HG03159 (cell line): ENCODE results near the gene CACNA2D4.
"Not testable (repeated sequence)": the region's sequence is repeated elsewhere in the genome, so short reads cannot be mapped to it uniquely, and the experiment has no call there.

Experiments used
- ATAC-seq: cut with Tn5 transposase; IDR thresholded peaks from one replicate; pipeline ENCODE4 v1.9.1; 2021; ENCODE audit warnings: mild to moderate bottlenecking, moderate library complexity; ENCODE audit not compliant: unreplicated experiment

CACNA2D4 gene

GRCh38 chr12:1918081-1918883 lies at the start of gene CACNA2D4:
Gene CACNA2D4 (minus strand): TSS chr12:1918652. CDS start chr12:1918473, 179 bp downstream.
- no peak for ATAC-seq

DNA sequence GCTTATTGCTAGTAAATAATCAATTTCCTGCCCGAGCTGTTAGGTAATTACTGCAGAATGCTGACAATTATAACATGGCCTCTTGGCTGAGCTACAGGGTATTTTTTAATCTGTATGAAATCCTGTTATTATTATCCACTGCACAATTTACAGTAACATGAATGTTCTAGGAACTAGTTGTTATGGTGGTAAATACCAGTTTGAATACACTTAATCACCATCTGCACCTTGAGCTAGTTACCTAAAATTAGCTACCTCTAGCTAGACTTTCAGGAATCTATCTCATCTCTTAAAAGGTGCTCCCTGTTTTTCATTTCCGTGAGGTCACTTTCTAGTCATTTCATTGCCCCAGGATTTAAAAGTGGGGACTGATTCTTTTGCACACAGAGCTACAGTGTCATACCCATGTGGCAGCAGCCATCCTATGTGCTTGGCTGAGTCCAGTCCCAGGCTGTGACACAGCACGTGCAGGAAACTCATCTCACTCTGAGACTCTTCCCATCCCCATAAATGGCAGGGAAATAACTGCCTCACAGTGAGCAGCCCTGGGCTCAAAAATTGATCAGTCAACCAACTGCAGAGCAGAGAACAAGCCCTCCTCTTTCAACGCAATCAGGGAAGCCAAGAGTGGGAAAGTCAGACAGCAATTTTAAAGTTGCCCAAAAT lies 48.2 kb upstream of the CACNA2D4 start:
- no peak for ATAC-seq

GRCh38 chr12:1965916-1966315 lies 47.5 kb upstream of the CACNA2D4 start:
- ATAC-seq: no peak

DNA sequence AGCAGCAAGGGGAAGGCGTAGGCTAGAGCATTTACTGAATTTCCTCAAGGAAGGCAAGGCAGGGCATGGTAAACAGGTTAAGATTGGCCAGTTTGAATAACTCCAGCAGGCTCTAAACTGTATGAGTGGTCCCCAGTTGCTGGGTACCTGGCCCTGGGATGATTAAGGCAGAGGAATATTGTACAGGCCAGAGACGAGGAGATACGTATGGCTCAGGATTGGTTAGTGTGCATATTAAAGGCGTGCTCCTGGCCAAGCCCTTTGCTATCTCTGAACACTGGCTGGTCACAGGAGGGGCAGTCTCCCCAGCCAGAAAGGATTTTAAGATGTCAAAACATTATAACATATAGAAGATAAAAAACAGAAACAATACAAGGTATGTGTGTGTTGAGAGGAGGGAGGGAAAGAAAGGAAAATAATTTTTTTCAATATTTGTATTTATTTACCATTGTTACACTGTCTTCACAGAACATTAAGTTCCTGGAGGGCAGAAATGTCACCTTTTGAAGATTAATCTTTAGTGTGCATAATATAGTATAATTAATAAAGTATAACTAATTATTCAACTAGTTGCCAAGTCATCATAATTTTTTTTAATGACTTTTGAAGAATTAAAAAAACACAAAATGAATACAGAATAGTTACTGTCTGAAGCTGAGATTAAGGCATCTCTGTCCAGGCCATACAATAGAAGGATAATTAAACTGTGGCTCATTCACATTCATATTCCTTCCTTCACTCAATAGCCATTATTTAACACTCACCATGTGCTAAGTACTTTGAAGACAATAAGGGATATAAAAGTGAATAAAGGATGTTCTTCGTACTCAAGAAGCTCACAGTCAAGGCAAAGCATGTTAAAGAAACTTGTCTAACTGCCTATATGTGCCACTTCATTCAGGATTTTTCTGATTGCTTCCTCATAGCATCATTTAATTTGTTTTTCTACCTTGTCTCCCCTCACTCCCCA lies 43.9 kb upstream of the CACNA2D4 start:
- ATAC-seq: no peak

DNA sequence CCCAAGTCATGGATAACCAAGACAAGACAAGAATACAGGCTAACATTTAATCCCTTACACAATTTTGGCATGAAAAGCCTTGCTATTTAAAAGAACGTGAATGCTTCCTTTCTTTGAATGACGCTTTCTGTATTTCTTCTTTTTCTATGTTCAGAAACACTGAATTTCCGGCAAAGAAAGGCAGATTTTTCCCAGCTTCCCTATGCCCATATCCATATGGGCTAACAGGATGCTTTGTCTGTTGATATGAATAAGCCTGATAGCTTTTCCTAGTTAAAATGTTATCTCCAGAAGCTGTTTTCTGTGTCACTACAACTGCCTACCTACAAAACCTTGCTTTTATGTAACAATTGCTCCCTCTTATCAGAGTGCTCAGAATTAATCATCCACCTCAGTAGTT lies 38.3 kb upstream of the CACNA2D4 start:
- no peak for ATAC-seq

GRCh38 chr12:1949771-1950470 lies 31.5 kb upstream of the CACNA2D4 start:
- ATAC-seq: no peak

DNA sequence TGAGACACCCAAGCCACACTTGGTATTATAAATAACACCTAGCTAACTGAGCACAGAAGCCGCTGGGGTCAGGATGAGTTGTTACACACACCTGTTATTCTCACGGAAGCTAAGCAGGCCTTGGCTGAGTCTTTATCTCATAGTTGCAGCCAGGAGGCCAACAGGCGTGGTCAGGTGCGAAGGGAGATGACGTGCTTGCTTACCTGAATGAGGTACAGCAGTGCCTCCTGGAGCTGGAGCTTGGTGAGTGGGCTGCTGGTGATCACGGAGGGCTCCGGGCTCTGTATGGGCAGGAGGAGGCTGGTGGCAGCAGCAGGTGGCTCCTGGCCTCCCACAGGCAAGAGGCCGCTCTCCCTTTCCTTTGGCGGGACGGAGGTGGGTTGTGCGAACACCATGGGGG lies 30.4 kb upstream of the CACNA2D4 start:
- ATAC-seq: no peak

- no peak for ATAC-seq
These were observed 28.6 kb upstream of the CACNA2D4 start for GRCh38 chr12:1947081-1947480.

GRCh38 chr12:1946296-1946695 lies 27.8 kb upstream of the CACNA2D4 start:
- ATAC-seq: no peak

DNA sequence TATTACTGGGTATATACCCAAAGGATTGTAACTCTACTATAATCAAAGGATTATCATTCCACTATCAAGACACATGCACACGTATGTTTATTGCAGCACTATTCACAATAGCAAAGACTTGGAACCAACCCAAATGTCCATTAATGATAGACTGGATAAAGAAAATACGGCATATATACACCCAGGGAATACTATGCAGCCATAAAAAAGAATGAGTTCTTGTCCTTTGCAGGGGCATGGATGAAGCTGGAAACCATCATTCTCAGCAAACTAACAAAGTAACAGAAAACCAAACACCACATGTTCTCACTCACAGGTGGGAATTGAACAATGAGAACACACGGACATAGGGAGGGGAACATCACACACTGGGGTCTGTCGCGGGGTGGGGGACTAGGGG lies 27.1 kb upstream of the CACNA2D4 start:
- ATAC-seq: not testable (repeated sequence)

DNA sequence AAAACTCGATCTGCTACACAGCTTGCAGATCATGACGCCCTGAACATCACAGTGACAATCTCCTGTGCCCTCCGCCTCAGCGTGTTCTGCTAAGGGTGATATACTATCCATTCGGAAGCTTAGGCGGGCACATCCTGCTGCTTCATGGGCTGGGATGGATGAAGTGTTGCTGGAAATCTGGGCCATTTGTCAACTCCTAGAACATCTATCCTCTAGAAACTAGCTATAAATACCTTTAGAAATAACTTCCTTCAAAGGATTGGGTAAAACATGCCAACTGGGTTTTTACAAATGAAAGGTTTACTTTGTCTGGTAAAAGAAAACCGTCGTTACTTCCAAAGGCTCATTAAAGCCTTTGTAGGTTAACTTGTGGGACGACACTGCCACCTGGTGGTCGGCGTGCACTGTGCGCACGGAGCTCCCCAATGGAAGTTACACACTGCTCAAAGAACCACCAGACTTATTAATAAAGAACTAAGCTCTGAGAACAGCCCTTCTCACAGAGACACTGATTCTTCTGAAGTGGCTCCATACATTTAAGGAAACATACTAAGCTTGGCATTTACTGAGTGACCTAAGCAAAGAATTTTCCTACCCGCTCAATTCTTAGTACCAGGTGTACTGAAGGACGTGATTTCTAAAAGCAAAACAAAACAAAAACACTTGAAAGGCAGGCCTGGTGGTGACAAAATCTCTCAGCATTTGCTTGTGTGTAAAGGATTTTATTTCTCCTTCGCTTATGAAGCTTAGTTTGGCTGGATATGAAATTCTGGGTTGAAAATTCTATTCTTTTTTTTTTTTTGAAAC lies 21.6 kb upstream of the CACNA2D4 start:
- ATAC-seq: no peak

- ATAC-seq: no peak
These were observed 20.9 kb upstream of the CACNA2D4 start for GRCh38 chr12:1939331-1939730.

- ATAC-seq: no peak
These were observed 19.2 kb upstream of the CACNA2D4 start for GRCh38 chr12:1937481-1938224.

DNA sequence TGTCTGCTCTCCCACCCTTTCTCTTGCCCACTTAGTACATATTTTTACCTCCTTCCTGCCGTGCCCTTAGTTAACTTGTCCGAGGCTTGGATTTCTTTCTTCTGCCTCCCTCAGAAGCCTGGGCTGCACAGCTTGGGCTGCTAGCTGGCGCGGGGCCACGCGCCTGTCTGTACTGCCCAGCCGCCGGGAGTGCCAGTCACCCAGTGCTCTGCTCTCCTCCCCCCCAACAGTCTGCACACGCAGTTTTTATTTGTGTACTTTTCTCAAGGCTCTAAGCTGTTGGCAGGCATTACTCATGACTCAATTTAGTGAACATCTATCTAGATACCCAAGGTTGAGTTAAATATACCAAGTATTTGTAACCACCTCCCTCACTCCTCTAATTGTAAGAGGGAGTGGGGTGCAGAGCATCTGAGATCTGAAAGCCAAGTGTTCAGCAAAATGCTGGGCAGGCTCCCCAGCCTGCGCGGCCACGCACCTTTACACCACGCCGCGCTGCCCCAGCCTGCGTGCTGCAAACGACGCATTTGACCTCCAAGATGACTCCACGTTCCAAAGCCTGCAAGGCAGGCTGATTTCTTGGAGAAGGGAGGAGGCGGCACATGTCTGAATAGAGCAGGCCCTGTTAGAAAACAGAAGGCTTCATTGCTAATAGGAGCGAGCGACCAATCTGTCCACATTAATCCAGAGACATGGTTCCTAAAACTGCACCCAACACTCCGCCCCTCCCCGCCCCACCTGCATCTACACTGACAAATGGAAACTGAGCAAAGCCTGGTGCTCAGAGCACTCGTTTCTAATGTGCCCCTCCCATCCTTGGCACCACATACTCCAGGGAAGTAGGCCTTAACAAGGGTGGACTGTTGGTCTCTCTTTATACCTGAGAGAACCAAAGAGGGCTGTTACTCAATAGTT lies 18.2 kb upstream of the CACNA2D4 start:
- no peak for ATAC-seq

- no peak for ATAC-seq
These were observed 17.4 kb upstream of the CACNA2D4 start for GRCh38 chr12:1935700-1936378.

GRCh38 chr12:1935242-1935641 lies 16.8 kb upstream of the CACNA2D4 start:
- no peak for ATAC-seq

DNA sequence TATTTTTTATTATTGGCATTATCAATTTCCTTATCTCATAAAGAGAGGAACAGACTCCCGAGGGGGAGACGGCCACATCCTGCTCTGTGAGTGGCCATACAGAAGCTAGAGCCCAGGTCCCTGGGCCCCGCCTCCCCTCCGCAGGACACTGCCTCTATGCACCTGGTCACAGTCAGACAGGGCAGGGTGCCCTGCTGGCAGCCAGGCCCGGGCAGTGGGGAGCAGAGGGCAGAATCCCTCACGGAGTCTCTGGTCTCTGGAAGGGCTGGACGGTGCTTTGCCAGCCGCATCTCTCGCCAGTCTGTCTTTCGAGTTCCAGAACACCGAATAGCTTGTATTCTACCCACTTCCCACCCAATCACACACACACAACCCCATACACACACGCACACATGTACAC lies 16.4 kb upstream of the CACNA2D4 start:
- no peak for ATAC-seq

DNA sequence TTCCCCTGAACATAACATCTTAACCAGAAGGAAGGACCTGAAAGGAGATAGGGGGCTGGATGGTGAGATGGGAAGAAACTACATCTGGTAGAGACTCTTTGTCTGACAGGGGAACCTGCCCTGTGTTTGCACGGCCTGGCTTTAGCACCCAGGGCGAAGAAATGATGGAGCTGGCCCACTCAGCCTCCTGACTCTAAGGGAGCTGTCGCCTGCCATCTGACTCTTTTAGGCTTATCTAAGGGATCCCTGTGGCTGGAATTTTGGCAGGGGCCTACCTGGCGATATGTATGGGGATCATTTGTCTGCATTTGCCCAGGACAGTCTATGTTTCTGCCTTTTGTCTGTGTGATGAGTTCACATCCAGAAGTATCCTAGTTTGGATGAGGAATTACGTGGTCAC lies 15.6 kb upstream of the CACNA2D4 start:
- no peak for ATAC-seq
